Ovary (tissue), 9 donors: ENCODE measurements around the gene SAMD9. TPM values are rescaled to one million over a fixed set of nuclear protein-coding genes. Genes with fewer than 3 reads are reported as not detected.

Source experiments
- DNase-seq, 5 donors: peaks; one replicate each; pipeline ENCODE4 v3.0.0-alpha.2; 2019 to 2020
- H3K27ac ChIP-seq, 2 donors: fragments of 200-600 bp; one replicate each; pipeline versions ENCODE4 v1.5.1 to v1.8.0; 2019 to 2022
- H3K27me3 ChIP-seq: fragments of 200-600 bp; one replicate; pipeline ENCODE4 v1.8.0; 2022
- H3K36me3 ChIP-seq: fragments of 200-600 bp; sonication (generic); one replicate; pipeline ENCODE4 v1.5.1; 2019
- H3K4me1 ChIP-seq: one replicate; pipeline ENCODE4 v1.8.1; 2013; ENCODE audit warnings: mild to moderate bottlenecking, moderate library complexity; ENCODE audit not compliant: insufficient read depth
- H3K4me3 ChIP-seq: fragments of 200-600 bp; sonication (generic); one replicate; pipeline ENCODE4 v1.5.1; 2017
- H3K9me3 ChIP-seq, 2 donors: fragments of 200-600 bp in 1 of 2; sonication (generic) in 1 of 2; one replicate each; pipeline versions ENCODE4 v1.5.1 to v1.8.1; 2013 to 2019; ENCODE audit warnings: mild to moderate bottlenecking in 1 of 2, moderate library complexity in 1 of 2
- EP300 ChIP-seq: sonication (generic); formaldehyde crosslinking; IDR thresholded peaks from one replicate; pipeline ENCODE4 v1.6.1; 2017; ENCODE audit warnings: antibody characterized with exemption
- POLR2A ChIP-seq: fragments of 450-650 bp; IDR thresholded peaks from one replicate; pipeline ENCODE4 v1.6.1; 2017; ENCODE audit warnings: antibody characterized with exemption, mild to moderate bottlenecking, moderate library complexity
- WGBS, 3 donors: extraction: QIAGEN DNeasy Blood & Tissue Kit in 1 of 3; methylation state at CpG; one replicate each; pipeline versions ENCODE4 v1.1.5 to v1.1.7; 2013 to 2017; 5-methylcytosine and 5-hydroxymethylcytosine counted together
- intact Hi-C, 4 donors: fragments of 100-400 bp; cut with DNase I; formaldehyde crosslinking; loops; one replicate each; pipeline versions ENCODE4 v1.11.0 to v1.15.1; 2022 to 2023
- polyA plus RNA-seq, 2 donors: library from polyadenylated mRNA; stranded (reverse); fragments of 200-250 nt in 1 of 2; fragments of 350-450 nt in 1 of 2; fragmentation: Illumina TruSeq in 1 of 2; extraction: RNeasy Lipid Tissue Mini Kit (QIAGEN cat#74804) in 1 of 2; gene quantifications; one replicate each; pipeline ENCODE4 v1.2.3, GENCODE V29; 2013 to 2014
- total RNA-seq, 7 donors: library from RNA; depleted of rRNA in 2 of 7; stranded (reverse); fragments of >200 nt in 2 of 7; fragmentation: NEBNext Ultra II Directional in 3 of 7; extraction: Animal tissue kit (Norgen Biotek cat#: 25700) in 3 of 7; gene quantifications; one replicate each; pipeline versions ENCODE4 v1.1.0 to v1.2.4, GENCODE V29; 2016 to 2023
- TF ChIP-seq, protein P1 (sequence below), 3 donors: fragments of 450-650 bp in 2 of 3; fragments of 200-600 bp in 1 of 3; IDR thresholded peaks; one replicate each; pipeline versions ENCODE4 v1.5.1 to v1.8.0; 2016 to 2022; ENCODE audit warnings: antibody characterized with exemption in 3 of 3, mild to moderate bottlenecking in 1 of 3
- donor health status: DM: no; HTN: no; CAD: no; lungs with moderate emphysema.
- donor health status: DM: no; HTN: no; CAD: no.
- donor health status: Bipolar disorder and iron deficiency.
- donor health status: DM: yes; HTN: yes; CAD: no.
- donor health status: DM: no; HTN: no; CAD: no.
- donor health status: DM: yes; HTN: yes; CAD: no.

Gene SAMD9
- total and polyA plus RNA-seq, 9 donors, result 3.3 to 10.3 (median 9.0) TPM

- no peak for DNase-seq
- no peaks in the 10 kb centered on the region for H3K36me3 ChIP-seq
- TF ChIP-seq POLR2A (no peak), EP300 (no peak)
- TF ChIP-seq, protein P1, sequence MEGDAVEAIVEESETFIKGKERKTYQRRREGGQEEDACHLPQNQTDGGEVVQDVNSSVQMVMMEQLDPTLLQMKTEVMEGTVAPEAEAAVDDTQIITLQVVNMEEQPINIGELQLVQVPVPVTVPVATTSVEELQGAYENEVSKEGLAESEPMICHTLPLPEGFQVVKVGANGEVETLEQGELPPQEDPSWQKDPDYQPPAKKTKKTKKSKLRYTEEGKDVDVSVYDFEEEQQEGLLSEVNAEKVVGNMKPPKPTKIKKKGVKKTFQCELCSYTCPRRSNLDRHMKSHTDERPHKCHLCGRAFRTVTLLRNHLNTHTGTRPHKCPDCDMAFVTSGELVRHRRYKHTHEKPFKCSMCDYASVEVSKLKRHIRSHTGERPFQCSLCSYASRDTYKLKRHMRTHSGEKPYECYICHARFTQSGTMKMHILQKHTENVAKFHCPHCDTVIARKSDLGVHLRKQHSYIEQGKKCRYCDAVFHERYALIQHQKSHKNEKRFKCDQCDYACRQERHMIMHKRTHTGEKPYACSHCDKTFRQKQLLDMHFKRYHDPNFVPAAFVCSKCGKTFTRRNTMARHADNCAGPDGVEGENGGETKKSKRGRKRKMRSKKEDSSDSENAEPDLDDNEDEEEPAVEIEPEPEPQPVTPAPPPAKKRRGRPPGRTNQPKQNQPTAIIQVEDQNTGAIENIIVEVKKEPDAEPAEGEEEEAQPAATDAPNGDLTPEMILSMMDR (IDR thresholded peaks at IDR 0.05), result no peak
- H3K4me1 ChIP-seq, result peaks cover 11% of the 10 kb centered on the region
- no peaks in the 10 kb centered on the region for H3K27me3 ChIP-seq
- intact Hi-C loops, result no loop called here
- no peak overlapping the region for H3K4me3 ChIP-seq
- peak overlapping the region in 1 of 2 donors; percentile 66 for H3K27ac ChIP-seq
- 84 to 86% (median 84%) methylated on average over 4 of the region's 4 CpGs for WGBS, 3 donors
- H3K9me3 ChIP-seq, result no peaks in the 10 kb centered on the region
Observed at GRCh38 chr7:93119191-93119905, 1.6 kb upstream of the SAMD9 start.

- H3K27me3 ChIP-seq, result no peaks in the 10 kb centered on the region
- H3K4me3 ChIP-seq, result peak overlapping the region; percentile 45
- no peaks in the 10 kb centered on the region for H3K36me3 ChIP-seq
- H3K9me3 ChIP-seq, result no peaks in the 10 kb centered on the region
- TF ChIP-seq, protein P1 (IDR thresholded peaks at IDR 0.05), result no peak
- TF ChIP-seq EP300 (no peak), POLR2A (no peak)
- peak overlapping the region in 1 of 2 donors; percentile 66 for H3K27ac ChIP-seq
- no peak for DNase-seq
- WGBS, 3 donors, result 35 to 41% (median 41%) methylated on average over 1 of the region's 1 CpG
- peaks cover 11% of the 10 kb centered on the region for H3K4me1 ChIP-seq
- intact Hi-C loops, result no loop called here
Observed at GRCh38 chr7:93117327-93117726, 452 bp downstream of the SAMD9 start.

- intact Hi-C loops, result no loop called here
Observed at GRCh38 chr7:93115796-93116195, 2.0 kb downstream of the SAMD9 start.

GRCh38 chr7:93108003-93108402, 9.8 kb downstream of the SAMD9 start:
- Histone ChIP-seq H3K27ac (no peak overlapping the region), H3K4me3 (no peak overlapping the region), H3K4me1 (no peaks in the 10 kb centered on the region), H3K36me3 (no peaks in the 10 kb centered on the region), H3K9me3 (peaks cover 6 to 42% of the 10 kb centered on the region in 2 donors), H3K27me3 (no peaks in the 10 kb centered on the region)
- WGBS, 3 donors, result 91 to 98% (median 96%) methylated on average over 13 of the region's 13 CpGs
- TF ChIP-seq, protein P1 (IDR thresholded peaks at IDR 0.05), result no peak
- TF ChIP-seq POLR2A (no peak), EP300 (no peak)
- no peak for DNase-seq
- intact Hi-C loops, result no loop called here

More at GRCh38 chr7:93115796-93116195, 2.0 kb downstream of the SAMD9 start:
- H3K27me3 ChIP-seq, result no peaks in the 10 kb centered on the region
- DNase-seq, result no peak
- H3K4me3 ChIP-seq, result no peak overlapping the region
- H3K36me3 ChIP-seq, result no peaks in the 10 kb centered on the region
- TF ChIP-seq, protein P1 (IDR thresholded peaks at IDR 0.05), result no peak
- TF ChIP-seq EP300 (no peak), POLR2A (no peak)
- no peak overlapping the region for H3K27ac ChIP-seq
- WGBS, 3 donors, result 84 to 90% (median 88%) methylated on average over 7 of the region's 7 CpGs
- no peaks in the 10 kb centered on the region for H3K9me3 ChIP-seq
- peaks cover 11% of the 10 kb centered on the region for H3K4me1 ChIP-seq
